ENCODE data around the gene IMMT.

Gene IMMT

GRCh38 chr2:86140969-86141392 is 54.3 kb downstream of the IMMT start:
- no peak for DNase-seq (ENCODE audit: low spot score)

DNA sequence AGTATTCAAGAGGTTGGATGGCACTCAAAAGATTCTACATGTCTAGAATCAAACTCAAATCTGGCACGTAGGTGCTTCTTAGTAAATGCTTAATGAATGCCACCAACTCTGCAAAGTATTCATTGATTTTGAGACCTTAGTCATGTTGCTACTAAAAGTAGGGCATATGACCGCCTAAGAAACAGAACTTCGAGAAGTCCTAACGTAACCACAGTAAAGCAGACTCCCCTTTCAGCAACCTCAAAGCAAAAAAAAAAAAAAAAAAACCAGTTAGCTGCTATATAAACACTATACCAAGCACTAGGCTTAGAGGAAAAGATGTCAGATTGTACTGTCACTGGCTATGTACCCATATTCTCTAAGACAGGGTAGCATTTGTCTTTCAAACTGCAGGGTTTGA is 55.3 kb downstream of the IMMT start:
- DNase-seq (ENCODE audit: low spot score), result no peak

DNA sequence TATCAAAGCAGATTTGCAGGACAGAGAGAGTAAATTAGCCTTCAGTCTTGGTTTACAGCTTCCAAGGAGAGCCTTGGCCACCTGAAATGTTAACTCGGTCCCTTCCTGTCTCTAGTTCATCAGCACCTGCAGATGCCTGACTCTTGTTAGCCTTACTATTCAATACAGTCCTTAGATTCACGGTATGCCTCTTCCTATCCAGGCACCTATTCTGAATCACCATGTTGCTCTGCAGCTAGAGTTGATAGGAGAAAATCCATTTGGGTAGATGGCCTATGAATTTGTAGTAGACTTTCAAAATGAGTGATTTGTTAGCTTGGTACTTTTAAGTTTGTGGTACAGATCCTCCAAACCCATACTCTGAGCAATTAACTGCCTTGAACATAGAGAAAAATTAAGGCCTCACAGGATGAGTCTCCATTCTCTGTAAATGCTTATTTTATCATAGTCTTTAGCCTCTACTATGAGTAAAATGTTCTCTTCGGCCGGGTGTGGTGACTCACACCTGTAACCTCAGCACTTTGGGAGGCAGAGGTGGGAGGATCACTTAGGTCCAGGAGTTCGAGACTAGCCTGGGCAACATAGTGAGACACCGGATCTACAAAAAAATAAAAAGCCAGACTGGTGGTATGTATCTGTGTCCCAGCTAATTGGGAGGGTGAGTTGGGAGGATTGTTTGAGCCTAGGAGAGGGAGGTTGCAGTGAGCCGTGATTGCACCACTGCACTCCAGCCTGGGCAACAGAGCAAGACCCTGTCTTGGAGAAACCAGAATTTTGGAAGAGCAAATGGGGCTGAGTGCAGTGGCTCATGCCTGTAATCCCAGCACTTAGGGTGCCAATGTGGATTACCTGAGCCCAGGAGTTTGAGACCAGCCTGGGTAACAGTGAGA is 56.3 kb downstream of the IMMT start:
- no peak for DNase-seq (ENCODE audit: low spot score)

DNA sequence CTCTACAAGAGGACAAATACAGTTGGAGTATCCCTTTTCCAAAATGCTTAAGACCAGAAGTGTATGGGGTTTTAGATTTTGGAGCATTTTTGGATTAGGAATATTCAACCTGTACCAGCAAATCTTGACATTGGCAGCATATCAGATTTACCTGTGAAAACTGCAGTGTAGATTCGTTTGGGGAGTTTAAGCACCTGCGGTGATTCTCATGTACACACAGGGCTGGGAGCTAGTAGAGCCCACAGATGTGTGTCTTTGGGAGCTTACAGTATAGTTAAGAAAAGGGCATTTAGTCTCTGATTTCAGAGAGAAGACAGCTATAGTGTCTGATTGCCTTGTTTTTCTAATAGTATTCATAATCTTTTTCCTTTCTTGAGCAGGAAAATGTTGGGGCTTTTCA is 59.1 kb downstream of the IMMT start:
- no peak for DNase-seq (ENCODE audit: low spot score)

DNA sequence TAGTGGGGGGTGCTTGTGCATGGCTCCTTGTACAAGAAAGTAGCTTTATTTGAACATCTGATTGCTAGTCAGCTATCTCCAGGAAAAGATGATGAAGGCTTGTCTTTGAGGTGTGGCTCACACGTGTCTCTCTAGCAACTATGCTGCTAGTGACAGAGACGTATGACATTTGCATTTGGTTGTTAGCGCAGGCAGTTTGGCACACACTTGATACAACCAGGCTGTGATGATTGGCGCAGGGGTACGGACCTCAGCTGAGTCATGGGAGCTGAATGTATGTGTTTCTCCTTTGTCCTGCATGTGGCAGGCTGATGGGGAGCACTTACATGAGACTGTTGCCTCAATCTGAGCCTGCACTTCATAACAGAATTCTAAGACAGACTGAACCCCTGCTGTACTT is 59.6 kb downstream of the IMMT start:
- no peak for DNase-seq (ENCODE audit: low spot score)

DNA sequence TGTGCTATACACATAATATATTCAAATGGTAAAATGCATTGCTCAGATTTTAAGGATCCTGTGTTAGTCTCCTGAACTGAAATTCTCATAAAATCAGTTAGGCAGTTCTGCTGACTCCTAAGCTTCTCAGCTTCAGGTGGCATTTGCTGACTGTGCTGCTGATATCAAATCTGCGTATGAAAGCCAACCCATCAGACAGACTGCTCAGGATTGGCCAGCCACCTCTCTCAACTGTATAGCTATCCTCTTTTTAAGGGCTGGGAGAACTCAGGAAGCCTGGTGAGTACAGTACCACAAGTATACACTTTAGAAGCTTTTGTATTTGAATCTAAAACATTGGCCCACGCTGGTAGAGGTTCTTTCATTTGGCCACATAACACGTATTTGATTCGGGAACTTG is 60.6 kb downstream of the IMMT start:
- DNase-seq (ENCODE audit: low spot score), result no peak

DNA sequence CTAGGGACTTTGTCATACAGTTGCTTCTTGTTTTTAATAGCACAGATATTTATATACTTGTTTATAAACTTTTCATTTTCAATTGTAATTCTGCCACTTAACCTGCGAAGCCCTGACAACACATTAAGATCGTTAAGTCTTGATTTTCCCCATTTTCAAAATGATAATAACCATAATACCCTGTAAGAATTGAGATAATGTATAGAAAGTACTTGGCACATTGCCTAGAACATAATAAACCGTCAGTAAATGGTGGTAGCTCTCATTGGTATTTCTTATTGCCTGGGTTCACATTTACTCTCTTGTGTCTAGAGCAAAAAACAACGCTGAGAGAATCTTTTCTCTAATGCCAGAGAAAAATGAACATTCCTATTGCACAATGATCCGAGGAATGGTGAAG is 70.6 kb downstream of the IMMT start:
- DNase-seq (ENCODE audit: low spot score), result no peak

- no peak for DNase-seq (ENCODE audit: low spot score)
These were observed 71.8 kb downstream of the IMMT start for GRCh38 chr2:86123328-86123925.

DNA sequence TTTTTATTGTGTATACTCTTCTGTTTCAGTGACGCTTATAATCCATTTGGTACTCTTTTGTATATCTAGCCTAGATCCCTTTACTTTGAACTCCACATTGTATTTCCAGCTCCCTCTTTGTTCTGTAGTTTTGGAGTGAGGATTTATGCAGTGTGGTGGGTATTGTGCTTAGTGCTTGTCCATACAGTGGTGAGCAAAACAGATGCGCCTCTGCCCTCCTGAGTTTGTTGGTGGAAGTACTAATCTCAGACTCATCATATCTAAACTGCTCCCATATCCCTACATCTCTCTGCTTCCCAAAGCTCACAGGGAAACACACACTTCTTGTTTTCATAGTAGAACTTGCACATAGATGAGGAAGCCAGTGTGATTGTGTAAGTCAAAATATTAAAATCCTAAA is 77.1 kb downstream of the IMMT start:
- no peak for DNase-seq (ENCODE audit: low spot score)

- DNase-seq (ENCODE audit: low spot score), result no peak
These were observed 88.2 kb downstream of the IMMT start for GRCh38 chr2:86107031-86107430.

DNA sequence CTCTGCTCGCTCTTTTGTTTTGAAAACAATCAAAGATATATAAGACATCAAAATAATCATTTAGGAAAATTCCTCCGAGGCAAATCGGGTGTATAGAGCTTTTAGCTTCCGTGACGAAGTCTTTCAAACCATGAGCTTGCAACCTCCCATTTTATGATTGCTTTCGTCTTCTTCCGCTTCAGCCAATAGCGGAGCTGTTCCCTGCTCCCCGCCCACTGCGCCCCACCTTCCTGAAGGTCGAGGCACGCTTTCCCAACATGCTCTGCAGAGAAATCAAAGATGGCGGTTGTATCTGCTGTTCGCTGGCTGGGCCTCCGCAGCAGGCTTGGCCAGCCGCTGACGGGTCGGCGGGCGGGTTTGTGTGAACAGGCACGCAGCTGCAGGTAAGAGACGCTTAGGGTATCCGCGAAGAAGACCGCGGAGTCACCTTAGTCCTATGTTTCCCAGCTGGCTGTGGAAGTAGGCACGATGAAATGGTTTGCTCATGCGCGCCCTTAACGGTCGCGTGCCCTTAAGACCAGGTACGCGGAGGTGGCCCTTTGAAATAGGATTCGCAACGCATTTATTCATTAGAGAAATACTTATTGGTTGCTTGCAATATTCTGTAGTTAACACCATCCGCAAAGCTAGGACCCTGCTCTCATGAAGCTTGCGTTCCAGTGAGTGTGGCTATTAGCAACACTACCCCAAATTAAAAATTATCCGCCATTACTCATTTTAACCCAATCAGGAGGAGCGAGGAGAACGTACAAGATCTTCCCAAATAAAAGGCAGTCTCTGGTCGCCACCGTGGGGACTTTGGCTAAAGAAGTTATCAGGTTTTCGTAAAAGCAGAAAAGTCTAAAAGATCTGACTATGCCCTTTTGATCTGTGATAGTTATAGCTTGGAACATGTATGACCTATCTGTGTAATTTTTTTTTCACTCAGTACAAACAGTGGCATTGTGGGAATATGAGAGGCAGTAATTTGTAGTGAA is 89.0 kb downstream of the IMMT start, which contains the start of gene PTCD3:
Gene PTCD3, plus strand, starts transcription at position 267 of the 977 bp plus-strand sequence. Its CDS starts 13 bp downstream, at position 280.
- DNase-seq (ENCODE audit: low spot score), result peak; percentile 98

DNA sequence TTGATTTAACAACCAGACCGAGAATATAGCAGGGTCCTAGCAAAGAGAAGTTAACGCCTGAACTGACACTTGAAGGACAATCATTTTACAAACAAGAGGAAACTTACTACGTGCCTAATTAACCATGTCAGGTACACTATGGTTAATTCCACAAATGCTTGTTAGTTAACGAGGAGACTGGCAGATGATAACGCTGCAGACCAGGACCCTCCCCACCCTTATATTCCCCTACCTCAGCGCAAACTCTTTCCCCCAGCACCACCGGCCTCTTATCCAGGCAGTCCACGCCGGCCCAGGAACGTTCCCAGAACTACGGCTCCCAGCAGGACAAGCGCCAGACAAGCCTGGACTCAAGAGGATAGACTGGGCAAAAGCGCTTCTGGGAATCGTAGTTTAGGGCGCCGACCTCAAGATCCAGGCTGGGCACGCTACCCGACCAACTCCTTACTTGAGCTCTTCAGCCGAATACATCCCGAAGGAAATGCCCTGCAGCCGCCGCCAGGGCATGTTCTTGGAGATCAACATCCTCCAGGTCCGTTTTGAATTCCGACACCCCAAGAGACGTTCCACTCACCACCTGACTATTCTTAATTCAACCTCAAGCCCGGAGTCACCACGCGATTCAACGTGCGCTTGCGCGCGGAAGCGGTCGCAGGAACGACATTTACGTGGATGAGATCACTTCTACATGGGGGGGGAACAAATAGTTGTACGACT is 89.9 kb downstream of the IMMT start, which contains the start of gene POLR1A:
Gene POLR1A, minus strand, starts transcription at position 635 of the 717 bp plus-strand sequence. Its CDS starts 110 bp downstream, at position 525.
- peak; percentile 95 for DNase-seq (ENCODE audit: low spot score)

DNA sequence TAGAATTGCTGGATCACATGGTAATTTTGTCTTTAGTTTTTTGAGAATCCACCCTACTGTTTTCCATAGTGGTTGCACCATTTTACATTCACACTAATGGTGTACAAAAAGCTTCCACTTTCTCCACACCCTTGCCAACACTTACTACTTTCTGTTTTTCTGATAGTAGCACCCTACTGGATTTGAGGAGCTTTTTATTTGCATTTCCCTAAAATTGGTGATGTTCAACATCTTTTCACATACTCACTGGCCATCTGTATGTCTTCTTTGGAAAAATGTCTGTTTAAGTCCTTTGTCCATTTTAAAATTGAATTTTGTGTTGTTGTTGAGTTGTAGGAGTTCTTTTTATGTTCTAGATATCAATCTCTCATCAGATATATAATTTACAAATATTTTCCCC is 93.1 kb downstream of the IMMT start:
- DNase-seq (ENCODE audit: low spot score), result no peak

DNA sequence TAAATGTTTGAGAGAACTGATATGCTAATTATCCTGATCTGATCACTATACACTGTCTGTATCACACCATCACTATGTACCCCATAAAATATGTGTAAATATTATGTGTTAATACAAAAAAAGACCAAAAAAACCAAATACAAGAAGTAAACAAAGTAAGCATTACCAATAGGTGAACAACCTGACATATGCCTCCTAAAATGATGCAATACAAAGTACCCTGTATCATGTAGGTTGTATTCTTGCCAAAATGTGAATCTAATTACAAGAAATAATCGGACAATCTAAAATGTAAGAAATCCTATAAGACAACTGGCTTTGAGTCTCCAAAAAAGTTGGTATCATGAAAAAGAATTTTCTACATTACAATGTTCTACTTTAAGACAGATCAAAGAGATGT is 97.3 kb downstream of the IMMT start:
- DNase-seq (ENCODE audit: low spot score), result no peak

DNA sequence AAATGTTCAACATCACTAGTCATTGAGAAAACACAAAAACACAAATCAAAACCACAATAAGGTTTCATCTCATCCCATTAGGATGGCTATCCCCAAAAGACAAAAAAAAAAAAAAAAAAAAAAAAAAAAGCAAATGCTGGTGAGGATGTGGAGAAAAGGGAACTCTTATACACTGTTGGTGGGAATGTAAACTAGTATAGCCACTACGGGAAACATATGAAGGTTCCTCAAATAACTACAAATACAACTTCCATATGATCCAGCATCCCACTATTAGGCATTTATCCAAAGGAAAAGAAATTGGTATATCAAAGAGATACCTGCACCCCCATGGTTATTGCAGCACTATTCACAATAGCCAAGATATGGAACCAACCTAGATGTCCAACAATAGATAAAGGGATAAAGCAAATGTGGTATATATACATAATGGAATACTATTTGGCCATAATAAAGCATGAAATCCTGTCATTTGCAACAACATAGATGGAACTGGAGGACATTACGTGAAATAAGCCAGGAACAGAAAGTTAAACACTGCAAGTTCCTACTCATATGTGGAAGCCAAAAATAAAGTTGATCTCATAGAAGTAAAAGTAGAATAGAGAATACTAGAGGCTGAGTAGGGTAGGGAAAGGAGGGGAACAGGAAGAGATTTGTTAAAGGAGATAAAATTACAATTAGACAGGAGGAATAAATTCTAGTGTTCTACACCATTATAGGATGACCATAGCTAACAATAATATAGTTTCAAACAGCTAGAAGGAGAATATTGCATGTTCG is 98.0 kb downstream of the IMMT start:
- no peak for DNase-seq (ENCODE audit: low spot score)

DNA sequence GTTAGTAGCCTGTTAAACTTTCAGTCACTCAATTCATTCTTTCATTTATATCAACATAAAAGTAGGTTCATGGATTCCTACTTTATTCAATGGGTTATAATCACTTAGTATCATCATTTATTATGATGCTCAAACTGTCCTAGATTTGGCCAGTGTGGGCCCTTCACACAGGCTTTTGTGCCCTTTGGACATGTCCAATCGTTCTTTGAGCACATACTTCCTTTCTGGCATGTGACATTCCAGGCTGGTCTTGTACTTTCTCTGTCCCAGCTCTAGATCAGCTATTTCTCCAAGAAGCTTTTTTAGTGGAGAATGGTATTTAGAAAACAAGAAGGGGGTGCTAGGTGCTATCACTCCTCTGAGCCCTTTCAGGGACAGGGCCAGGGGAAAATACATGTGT is 101.0 kb downstream of the IMMT start:
- DNase-seq (ENCODE audit: low spot score), result no peak
